HCT116 (cell line): ENCODE data around the gene STYXL1.

Experiments
- RAD21 ChIP-seq: IDR thresholded peaks from 2 replicates; pipeline ENCODE4 v1.6.1; 2012; ENCODE audit warnings: low read depth, mild to moderate bottlenecking
- TF ChIP-seq, protein P1 (sequence below), 3 experiments: fragments of 200-600 bp in 1 of 3; sonication (generic) in 1 of 3; IDR thresholded peaks in 2 of 3; conservative IDR thresholded peaks in 1 of 3; 2 replicates each; pipeline ENCODE4 v1.5.1; 2012 to 2017; ENCODE audit warnings: low read depth in 2 of 3, low read length in 2 of 3, antibody characterized with exemption in 1 of 3, borderline replicate concordance in 1 of 3, control low read depth in 1 of 3, mild to moderate bottlenecking in 1 of 3, mixed read lengths in 1 of 3, mixed run types in 1 of 3, moderate library complexity in 1 of 3; ENCODE audit not compliant: insufficient read depth in 1 of 3
- TF ChIP-seq, protein P2 (sequence below): IDR thresholded peaks from 2 replicates; pipeline ENCODE4 v1.6.1; 2012
- TF ChIP-seq, protein P3 (sequence below): IDR thresholded peaks from 2 replicates; pipeline ENCODE4 v1.6.1; 2012

DNA sequence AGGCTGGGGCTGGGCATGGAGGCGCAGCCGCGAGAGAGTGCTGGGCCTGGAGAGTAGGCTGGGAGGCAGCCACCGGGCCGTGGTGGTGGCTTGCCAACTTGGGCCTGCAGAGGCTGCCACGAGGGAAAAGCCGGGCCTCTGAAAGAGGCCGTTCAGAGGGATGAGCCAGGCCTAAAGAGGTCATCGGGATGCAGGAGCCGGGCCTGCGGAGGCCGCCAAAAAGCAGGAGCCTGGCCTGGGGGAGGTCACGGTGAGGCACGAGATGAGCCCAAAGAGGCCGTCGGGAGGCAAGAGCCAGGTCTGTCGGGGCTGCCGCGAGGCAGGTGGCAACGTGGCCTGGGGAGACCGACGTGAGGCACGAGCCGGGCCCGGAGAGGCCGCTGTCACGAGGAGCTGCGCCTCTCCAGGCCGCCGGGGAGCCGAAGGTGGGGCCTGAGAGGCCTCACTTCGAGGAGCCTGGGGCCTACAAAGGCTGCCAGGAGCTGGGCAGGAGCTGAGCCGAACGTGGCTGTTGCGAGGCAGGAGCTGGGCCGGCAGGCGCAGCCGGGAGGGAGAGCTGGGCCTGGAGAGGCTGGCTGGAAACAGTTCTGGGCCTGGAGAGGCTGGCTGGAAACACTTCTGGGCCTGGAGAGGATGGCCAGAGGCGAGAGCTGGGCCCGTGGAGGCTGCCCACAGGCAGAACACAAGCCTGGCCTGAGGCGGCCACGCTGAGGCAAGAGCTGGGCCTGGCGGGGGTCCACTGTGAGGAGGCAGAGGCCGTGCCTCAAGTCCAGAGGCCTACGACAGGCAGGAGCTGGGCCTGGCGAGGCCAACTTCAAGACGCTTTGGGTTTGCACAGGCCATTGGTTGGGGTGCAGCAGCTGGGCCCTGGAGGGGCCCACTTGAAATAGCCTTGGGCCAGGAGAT lies 24.7 kb upstream of the STYXL1 start:
- TF ChIP-seq, protein P1, sequence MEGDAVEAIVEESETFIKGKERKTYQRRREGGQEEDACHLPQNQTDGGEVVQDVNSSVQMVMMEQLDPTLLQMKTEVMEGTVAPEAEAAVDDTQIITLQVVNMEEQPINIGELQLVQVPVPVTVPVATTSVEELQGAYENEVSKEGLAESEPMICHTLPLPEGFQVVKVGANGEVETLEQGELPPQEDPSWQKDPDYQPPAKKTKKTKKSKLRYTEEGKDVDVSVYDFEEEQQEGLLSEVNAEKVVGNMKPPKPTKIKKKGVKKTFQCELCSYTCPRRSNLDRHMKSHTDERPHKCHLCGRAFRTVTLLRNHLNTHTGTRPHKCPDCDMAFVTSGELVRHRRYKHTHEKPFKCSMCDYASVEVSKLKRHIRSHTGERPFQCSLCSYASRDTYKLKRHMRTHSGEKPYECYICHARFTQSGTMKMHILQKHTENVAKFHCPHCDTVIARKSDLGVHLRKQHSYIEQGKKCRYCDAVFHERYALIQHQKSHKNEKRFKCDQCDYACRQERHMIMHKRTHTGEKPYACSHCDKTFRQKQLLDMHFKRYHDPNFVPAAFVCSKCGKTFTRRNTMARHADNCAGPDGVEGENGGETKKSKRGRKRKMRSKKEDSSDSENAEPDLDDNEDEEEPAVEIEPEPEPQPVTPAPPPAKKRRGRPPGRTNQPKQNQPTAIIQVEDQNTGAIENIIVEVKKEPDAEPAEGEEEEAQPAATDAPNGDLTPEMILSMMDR (IDR thresholded peaks at IDR 0.05 in 2 of 3, conservative IDR thresholded peaks at IDR 0.05 in 1 of 3; ENCODE audit: borderline replicate concordance in 1 of 3, insufficient read depth in 1 of 3, low read depth in 2 of 3, low read length in 2 of 3), result no peak
- no peak for TF ChIP-seq RAD21
- TF ChIP-seq, protein P2, sequence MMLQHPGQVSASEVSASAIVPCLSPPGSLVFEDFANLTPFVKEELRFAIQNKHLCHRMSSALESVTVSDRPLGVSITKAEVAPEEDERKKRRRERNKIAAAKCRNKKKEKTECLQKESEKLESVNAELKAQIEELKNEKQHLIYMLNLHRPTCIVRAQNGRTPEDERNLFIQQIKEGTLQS, result no peak
- TF ChIP-seq, protein P3, sequence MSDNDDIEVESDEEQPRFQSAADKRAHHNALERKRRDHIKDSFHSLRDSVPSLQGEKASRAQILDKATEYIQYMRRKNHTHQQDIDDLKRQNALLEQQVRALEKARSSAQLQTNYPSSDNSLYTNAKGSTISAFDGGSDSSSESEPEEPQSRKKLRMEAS, result no peak
